ENCODE measurements around the gene PANK4. TPM values are rescaled to one million over a fixed set of nuclear protein-coding genes. Genes with fewer than 3 reads are reported as not detected.

The PANK4 gene
- total RNA-seq, 6 donors from 2014 or later, result 20.7 to 123 (median 36.9) TPM

GRCh38 chr1:2514863-2515762 is 11.3 kb downstream of the PANK4 start:
- DNase-seq (peak in 1 of 2 donors; percentile 65), ATAC-seq (ENCODE audit: low FRiP score in 2 of 2) (no peak)
- Histone ChIP-seq H3K4me3 (no peak overlapping the region), H3K4me1 (no peaks in the 10 kb centered on the region), H3K27ac (no peak overlapping the region), H3K27me3 (no peaks in the 10 kb centered on the region), H3K9me3 (no peaks in the 10 kb centered on the region), H3K36me3 (peaks cover 53 to 100% (median 98%) of the 10 kb centered on the region in 4 donors)
- TF ChIP-seq EP300 (IDR thresholded peaks at IDR 0.05), result no peak
- no peak for TF ChIP-seq POLR2A (IDR thresholded peaks at IDR 0.05)
- TF ChIP-seq CTCF (IDR thresholded peaks at IDR 0.05), result no peak
- TF ChIP-seq POLR2AphosphoS5 (IDR thresholded peaks at IDR 0.05), result no peak
- 94 to 95% methylated on average over 29 to 43 of the region's 45 CpGs for WGBS, 2 donors

- H3K36me3 ChIP-seq, result peaks cover 52 to 100% (median 98%) of the 10 kb centered on the region in 4 donors
- H3K27ac ChIP-seq, result no peak overlapping the region
- H3K4me1 ChIP-seq, result no peaks in the 10 kb centered on the region
- no peaks in the 10 kb centered on the region for H3K9me3 ChIP-seq
- DNase-seq (peak in 1 of 2 donors; percentile 76), ATAC-seq (ENCODE audit: low FRiP score in 2 of 2) (no peak)
- TF ChIP-seq EP300 (IDR thresholded peaks at IDR 0.05), result no peak
- TF ChIP-seq CTCF (IDR thresholded peaks at IDR 0.05), result no peak
- TF ChIP-seq POLR2AphosphoS5 (IDR thresholded peaks at IDR 0.05), result no peak
- TF ChIP-seq POLR2A (IDR thresholded peaks at IDR 0.05), result no peak
- H3K27me3 ChIP-seq, result no peaks in the 10 kb centered on the region
- WGBS, 2 donors, result 92 to 94% methylated on average over 8 to 24 of the region's 43 CpGs
- no peak overlapping the region for H3K4me3 ChIP-seq
These were observed 12.3 kb downstream of the PANK4 start for GRCh38 chr1:2513939-2514652.

- no peak overlapping the region for H3K27ac ChIP-seq
- no peaks in the 10 kb centered on the region for H3K27me3 ChIP-seq
- no peak overlapping the region for H3K4me3 ChIP-seq
- ATAC-seq (ENCODE audit: low FRiP score in 2 of 2) (no peak), DNase-seq (peak in 1 of 2 donors; percentile 75)
- peaks cover 44 to 100% (median 98%) of the 10 kb centered on the region in 4 donors for H3K36me3 ChIP-seq
- H3K9me3 ChIP-seq, result no peaks in the 10 kb centered on the region
- TF ChIP-seq CTCF (IDR thresholded peaks at IDR 0.05), result no peak
- TF ChIP-seq EP300 (IDR thresholded peaks at IDR 0.05), result no peak
- no peak for TF ChIP-seq POLR2A (IDR thresholded peaks at IDR 0.05)
- TF ChIP-seq POLR2AphosphoS5 (IDR thresholded peaks at IDR 0.05), result no peak
- 89 to 92% methylated on average over 8 to 31 of the region's 31 CpGs for WGBS, 2 donors
- H3K4me1 ChIP-seq, result no peaks in the 10 kb centered on the region
These were observed 13.5 kb downstream of the PANK4 start for GRCh38 chr1:2512862-2513421.

GRCh38 chr1:2510366-2511155 is 15.8 kb downstream of the PANK4 start:
- Histone ChIP-seq H3K27ac (no peak overlapping the region), H3K36me3 (peaks cover 35 to 84% (median 81%) of the 10 kb centered on the region in 4 donors), H3K27me3 (no peaks in the 10 kb centered on the region), H3K9me3 (no peaks in the 10 kb centered on the region), H3K4me1 (peaks cover 0 to 16% (median 0%) of the 10 kb centered on the region in 4 donors), H3K4me3 (no peak overlapping the region)
- DNase-seq (peak in 1 of 2 donors; percentile 73), ATAC-seq (ENCODE audit: low FRiP score in 2 of 2) (no peak)
- no peak for TF ChIP-seq CTCF (IDR thresholded peaks at IDR 0.05)
- TF ChIP-seq EP300 (IDR thresholded peaks at IDR 0.05), result no peak
- TF ChIP-seq POLR2A (IDR thresholded peaks at IDR 0.05), result no peak
- TF ChIP-seq POLR2AphosphoS5 (IDR thresholded peaks at IDR 0.05), result no peak
- 92 to 96% methylated on average over 18 to 27 of the region's 27 CpGs for WGBS, 2 donors
